Measurements from ENCODE around the gene KCNK7. TPM values are rescaled to one million over a fixed set of nuclear protein-coding genes. Genes with fewer than 3 reads are reported as not detected.

The KCNK7 gene
- total and polyA plus RNA-seq, 2 experiments from 2014 or later, result 0.60 TPM; not detected in 1

GRCh38 chr11:65641297-65642013 lies 45.9 kb upstream of the KCNK7 start:
- DNase-seq (ENCODE audit: low spot score) (no peak), ATAC-seq (no peak)
- Histone ChIP-seq H3K9me2 (ENCODE audit: insufficient read depth) (no peaks in the 10 kb centered on the region), H3K4me2 (peak overlapping the region; percentile 94), H3F3A (replicated peaks; ENCODE audit: low read depth) (peaks cover 31% of the 10 kb centered on the region), H3K27me3 (ENCODE audit: insufficient read depth) (no peaks in the 10 kb centered on the region), H3K36me3 (ENCODE audit: insufficient read depth) (0 out of 2 replicates have a peak, but pooled peaks cover 7% of the 10 kb centered on the region), H3K27ac (ENCODE audit: low read depth) (peak overlapping the region; percentile 72; the same call in 1 of the 2 replicates), H3K4me3 (peak overlapping the region; percentile 87), H4K20me1 (replicated peaks; ENCODE audit: insufficient read depth) (no peaks in the 10 kb centered on the region), H3K4me1 (ENCODE audit: insufficient read depth) (peaks cover 42% of the 10 kb centered on the region), H3K79me2 (replicated peaks; ENCODE audit: insufficient read depth) (no peaks in the 10 kb centered on the region; the same call in 1 of the 2 replicates), H2AFZ (peak overlapping the region; percentile 61; the same call in 1 of the 2 replicates)
- Mint-ChIP-seq H3K27ac (peak overlapping the region; percentile 92), H3K4me1 (peaks cover 48% of the 10 kb centered on the region), H3K4me3 (peak overlapping the region; percentile 80), H3K27me3 (ENCODE audit: insufficient read depth, low read depth, poor library complexity) (peaks cover 30% of the 10 kb centered on the region), H3K9me3 (no peaks in the 10 kb centered on the region), H3K36me3 (ENCODE audit: low read depth) (peaks cover 9% of the 10 kb centered on the region)
- TF ChIP-seq NANOG (IDR thresholded peaks at IDR 0.05; ENCODE audit: borderline replicate concordance) (no peak), ZNF462 (CRISPR knock-in tag; IDR thresholded peaks at IDR 0.05) (no peak)

- no peaks in the 10 kb centered on the region; the same call in 1 of the 2 replicates for H3K79me2 ChIP-seq (replicated peaks; ENCODE audit: insufficient read depth)
- Mint-ChIP-seq H3K4me1 (peaks cover 47% of the 10 kb centered on the region), H3K27me3 (ENCODE audit: insufficient read depth, low read depth, poor library complexity) (peaks cover 29% of the 10 kb centered on the region), H3K36me3 (ENCODE audit: low read depth) (peaks cover 9% of the 10 kb centered on the region), H3K4me3 (no peak overlapping the region), H3K9me3 (no peaks in the 10 kb centered on the region), H3K27ac (no peak overlapping the region)
- H3K4me1 ChIP-seq (ENCODE audit: insufficient read depth), result peaks cover 42% of the 10 kb centered on the region
- ATAC-seq (no peak), DNase-seq (ENCODE audit: low spot score) (no peak)
- no peaks in the 10 kb centered on the region for H3K27me3 ChIP-seq (ENCODE audit: insufficient read depth)
- no peaks in the 10 kb centered on the region for H4K20me1 ChIP-seq (replicated peaks; ENCODE audit: insufficient read depth)
- no peak overlapping the region for H3K4me3 ChIP-seq
- H3F3A ChIP-seq (replicated peaks; ENCODE audit: low read depth), result peaks cover 31% of the 10 kb centered on the region
- H3K4me2 ChIP-seq, result no peak overlapping the region
- no peak overlapping the region for H3K27ac ChIP-seq (ENCODE audit: low read depth)
- no peak overlapping the region for H2AFZ ChIP-seq
- no peaks in the 10 kb centered on the region for H3K9me2 ChIP-seq (ENCODE audit: insufficient read depth)
- H3K36me3 ChIP-seq (ENCODE audit: insufficient read depth), result 0 out of 2 replicates have a peak, but pooled peaks cover 7% of the 10 kb centered on the region
- TF ChIP-seq NANOG (IDR thresholded peaks at IDR 0.05; ENCODE audit: borderline replicate concordance), result no peak
- no peak for TF ChIP-seq ZNF331 (CRISPR knock-in tag; IDR thresholded peaks at IDR 0.05; ENCODE audit: low read depth)
- TF ChIP-seq EZH2phosphoT487 (IDR thresholded peaks at IDR 0.05; ENCODE audit: unreplicated experiment), result no peak
Observed at GRCh38 chr11:65640483-65641296, 45.1 kb upstream of the KCNK7 start.

Measured in GM23338 (cell line).